COLO668 (cell line): Measurements from ENCODE around the gene KIAA1210.

Source experiments
- DNase-seq: peaks from one replicate; lab custom pipeline; 2025; ENCODE audit not compliant: unreplicated experiment; lab: John Stamatoyannopoulos, UW

Gene KIAA1210

GRCh38 chrX:119127650-119128049 lies at the start of gene KIAA1210:
KIAA1210 (minus strand) TSS chrX:119127812; CDS start chrX:119123642, 4,170 bp downstream.
- no peak for DNase-seq

- DNase-seq = no peak
These were observed 49.7 kb upstream of the KIAA1210 start for GRCh38 chrX:119177278-119177677.

GRCh38 chrX:119174900-119175299 lies 47.3 kb upstream of the KIAA1210 start:
- no peak for DNase-seq

- no peak for DNase-seq
These were observed 40.5 kb upstream of the KIAA1210 start for GRCh38 chrX:119168104-119168503.

- DNase-seq = no peak
These were observed 30.6 kb upstream of the KIAA1210 start for GRCh38 chrX:119158226-119158625.

GRCh38 chrX:119156241-119156640 lies 28.6 kb upstream of the KIAA1210 start:
- DNase-seq = no peak

- DNase-seq = peak; percentile 34
These were observed 27.9 kb upstream of the KIAA1210 start for GRCh38 chrX:119155416-119156035.

- DNase-seq = no peak
These were observed 23.4 kb upstream of the KIAA1210 start for GRCh38 chrX:119151051-119151380.

- DNase-seq = no peak
These were observed 22.8 kb upstream of the KIAA1210 start for GRCh38 chrX:119150163-119151050.

- DNase-seq = no peak
These were observed 19.9 kb upstream of the KIAA1210 start for GRCh38 chrX:119147486-119147885.

GRCh38 chrX:119145241-119145653 lies 17.6 kb upstream of the KIAA1210 start:
- peak; percentile 2 for DNase-seq

GRCh38 chrX:119134466-119134865 lies 6.9 kb upstream of the KIAA1210 start:
- no peak for DNase-seq

- no peak for DNase-seq
These were observed 5.3 kb upstream of the KIAA1210 start for GRCh38 chrX:119132961-119133360.

- DNase-seq = no peak
These were observed 4.7 kb upstream of the KIAA1210 start for GRCh38 chrX:119132316-119132715.

- no peak for DNase-seq
These were observed 3.3 kb upstream of the KIAA1210 start for GRCh38 chrX:119130911-119131310.

- no peak for DNase-seq
These were observed 6.3 kb downstream of the KIAA1210 start for GRCh38 chrX:119121341-119121740.

GRCh38 chrX:119118780-119119395 lies 8.7 kb downstream of the KIAA1210 start:
- DNase-seq = peak; percentile 26

- no peak for DNase-seq
These were observed 20.4 kb downstream of the KIAA1210 start for GRCh38 chrX:119107206-119107605.

GRCh38 chrX:119105826-119106225 lies 21.8 kb downstream of the KIAA1210 start:
- no peak for DNase-seq

- no peak for DNase-seq
These were observed 26.4 kb downstream of the KIAA1210 start for GRCh38 chrX:119101168-119101567.

- DNase-seq = no peak
These were observed 31.7 kb downstream of the KIAA1210 start for GRCh38 chrX:119095936-119096335.

- DNase-seq = no peak
These were observed 32.8 kb downstream of the KIAA1210 start for GRCh38 chrX:119094819-119095218.
